Putamen (tissue), 1 donor: ENCODE measurements around the gene DLGAP1.
"Not testable (repeated sequence)": the region's sequence is repeated elsewhere in the genome, so short reads cannot be mapped to it uniquely, and the experiment has no call there.

Experiments
- DNase-seq: peaks from one replicate; pipeline ENCODE4 v3.0.0-alpha.2; 2016; ENCODE audit warnings: low spot score

Gene DLGAP1

GRCh38 chr18:4077721-4078120, 377.4 kb downstream of the DLGAP1 start:
- DNase-seq, result no peak

- no peak for DNase-seq
Measured at GRCh38 chr18:4077204-4077603, 377.9 kb downstream of the DLGAP1 start.

- no peak for DNase-seq
Measured at GRCh38 chr18:4074647-4075046, 380.5 kb downstream of the DLGAP1 start.

- DNase-seq, result no peak
Measured at GRCh38 chr18:4069183-4069582, 385.9 kb downstream of the DLGAP1 start.

- peak; percentile 21 for DNase-seq
Measured at GRCh38 chr18:4068552-4069158, 386.5 kb downstream of the DLGAP1 start.

- no peak for DNase-seq
Measured at GRCh38 chr18:4063545-4063944, 391.6 kb downstream of the DLGAP1 start.

GRCh38 chr18:4060427-4061281, 394.5 kb downstream of the DLGAP1 start:
- DNase-seq, result no peak

- no peak for DNase-seq
Measured at GRCh38 chr18:4058179-4058578, 396.9 kb downstream of the DLGAP1 start.

GRCh38 chr18:4040391-4041092, 414.6 kb downstream of the DLGAP1 start:
- DNase-seq, result no peak

- no peak for DNase-seq
Measured at GRCh38 chr18:4035521-4035920, 419.6 kb downstream of the DLGAP1 start.

- not testable (repeated sequence) for DNase-seq
Measured at GRCh38 chr18:4034815-4035214, 420.3 kb downstream of the DLGAP1 start.

- DNase-seq, result no peak
Measured at GRCh38 chr18:4026542-4026941, 428.6 kb downstream of the DLGAP1 start.

GRCh38 chr18:4024702-4025101, 430.4 kb downstream of the DLGAP1 start:
- DNase-seq, result no peak

- DNase-seq, result not testable (repeated sequence)
Measured at GRCh38 chr18:4022749-4023148, 432.4 kb downstream of the DLGAP1 start.

GRCh38 chr18:4020026-4020425, 435.1 kb downstream of the DLGAP1 start:
- DNase-seq, result no peak

GRCh38 chr18:4017480-4017879, 437.6 kb downstream of the DLGAP1 start:
- no peak for DNase-seq

GRCh38 chr18:4016391-4017049, 438.6 kb downstream of the DLGAP1 start:
- no peak for DNase-seq

- no peak for DNase-seq
Measured at GRCh38 chr18:4007846-4008245, 447.3 kb downstream of the DLGAP1 start.

GRCh38 chr18:4004183-4004829, 450.8 kb downstream of the DLGAP1 start:
- no peak for DNase-seq

- DNase-seq, result no peak
Measured at GRCh38 chr18:3998698-3999333, 456.3 kb downstream of the DLGAP1 start.

- DNase-seq, result peak; percentile 29
Measured at GRCh38 chr18:3995476-3996102, 459.5 kb downstream of the DLGAP1 start.
